Stimulated activated CD8-positive, alpha-beta memory T cell treated with anti-CD3 and anti-CD28 coated beads, Interleukin-15, amount 100 ng/mL, for 4 hours (primary cell): ENCODE measurements around the gene MAPK11.
A peak's percentile ranks its signal among the peaks of the same experiment; 100 is the strongest.

Source experiments
- DNase-seq, 2 donors: peaks; one replicate each; pipeline ENCODE4 v3.0.0-alpha.2; 2020; ENCODE audit warnings: low read depth in 2 of 2

MAPK11 gene

GRCh38 chr22:50260801-50261614 is 9.2 kb downstream of the MAPK11 start:
- DNase-seq, result no peak

GRCh38 chr22:50260434-50260800 is 9.8 kb downstream of the MAPK11 start:
- DNase-seq, result no peak

DNA sequence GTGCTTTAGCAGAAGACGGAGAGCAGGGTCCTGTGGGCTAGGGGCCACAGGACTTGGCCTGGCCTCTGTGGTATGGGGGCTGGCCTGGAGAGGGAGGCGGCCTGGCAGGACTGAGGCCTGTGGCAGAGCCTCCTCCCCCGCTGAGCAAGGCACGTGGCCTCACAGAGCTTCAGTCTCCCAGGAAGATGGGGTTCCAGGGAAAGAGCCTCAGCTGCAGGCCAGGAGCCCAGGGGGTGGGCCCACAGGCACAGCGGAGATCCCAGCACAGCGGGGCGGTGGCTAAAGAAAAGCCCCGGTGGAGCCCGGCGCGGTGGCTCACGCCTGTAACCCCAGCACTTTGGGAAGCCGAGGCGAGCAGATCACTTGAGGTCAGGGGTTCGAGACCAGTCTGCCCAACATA is 10.9 kb downstream of the MAPK11 start:
- no peak for DNase-seq

- DNase-seq, result no peak
Observed at GRCh38 chr22:50258361-50259292, 11.6 kb downstream of the MAPK11 start.

DNA sequence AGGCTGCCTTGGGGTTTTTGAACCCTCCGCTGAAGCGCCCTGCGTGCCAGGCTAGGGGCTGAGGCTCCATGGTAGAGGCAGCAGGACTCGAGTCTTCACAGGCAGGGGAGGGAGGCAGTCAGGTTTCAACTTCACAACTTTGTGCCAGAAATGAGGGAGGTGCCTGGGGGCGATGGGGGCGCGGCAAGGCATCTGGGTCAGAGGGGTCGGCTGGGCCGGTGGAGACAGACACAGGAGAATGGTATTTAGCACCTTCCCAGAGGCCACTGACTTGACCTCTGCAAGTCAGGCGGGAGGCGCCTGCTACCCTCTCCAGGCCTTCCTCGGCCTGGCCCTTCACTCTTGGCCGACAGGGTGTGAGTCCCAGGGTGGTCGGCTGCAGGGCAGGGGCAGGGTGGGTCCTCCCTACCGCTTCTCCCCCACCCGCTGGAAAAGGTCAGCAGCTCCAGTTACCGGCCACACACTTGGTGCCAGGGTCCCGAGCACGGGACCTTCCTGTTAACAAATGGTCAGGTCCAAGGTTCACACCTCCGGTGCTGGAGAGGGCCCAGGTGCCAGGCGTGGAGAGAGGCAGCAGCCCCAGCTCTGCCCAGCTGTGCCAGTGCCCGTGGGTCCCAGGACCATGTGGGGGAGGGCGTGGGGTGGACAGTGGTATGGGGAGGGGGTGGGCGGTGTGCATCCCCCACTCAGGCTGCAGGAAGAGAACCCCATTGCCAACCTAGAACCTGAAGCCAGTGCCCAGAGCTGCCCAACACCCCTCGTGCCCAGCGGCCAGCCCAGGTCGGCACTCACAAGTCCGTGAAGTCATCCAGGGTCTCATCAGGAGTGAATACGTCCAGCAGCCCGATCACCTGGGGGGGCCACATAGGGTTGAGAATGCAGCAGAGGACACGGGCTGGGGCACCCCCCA is 12.5 kb downstream of the MAPK11 start:
- DNase-seq, result no peak

- no peak for DNase-seq
Observed at GRCh38 chr22:50257041-50257440, 13.1 kb downstream of the MAPK11 start.

GRCh38 chr22:50256258-50256862 is 13.8 kb downstream of the MAPK11 start:
- DNase-seq, result no peak

DNA sequence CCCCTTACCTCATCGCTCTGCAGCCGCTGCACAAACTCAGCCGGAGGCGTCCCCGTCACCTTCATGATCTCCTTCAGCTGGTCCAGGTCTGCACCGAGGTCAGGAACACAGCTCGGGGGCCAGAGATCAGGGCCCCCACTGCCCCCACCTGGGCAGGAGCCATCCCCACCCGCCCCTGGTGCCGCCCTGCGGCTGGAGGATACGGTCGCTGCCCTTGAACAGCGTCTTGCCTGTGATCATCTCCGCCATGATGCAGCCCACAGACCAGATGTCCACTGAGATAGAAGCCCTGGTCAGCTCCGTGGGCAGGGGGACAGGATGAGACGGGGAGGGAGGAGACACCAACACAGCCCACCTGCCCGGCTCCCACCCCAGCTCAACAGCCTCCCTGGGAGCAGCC is 14.6 kb downstream of the MAPK11 start:
- DNase-seq, result no peak

DNA sequence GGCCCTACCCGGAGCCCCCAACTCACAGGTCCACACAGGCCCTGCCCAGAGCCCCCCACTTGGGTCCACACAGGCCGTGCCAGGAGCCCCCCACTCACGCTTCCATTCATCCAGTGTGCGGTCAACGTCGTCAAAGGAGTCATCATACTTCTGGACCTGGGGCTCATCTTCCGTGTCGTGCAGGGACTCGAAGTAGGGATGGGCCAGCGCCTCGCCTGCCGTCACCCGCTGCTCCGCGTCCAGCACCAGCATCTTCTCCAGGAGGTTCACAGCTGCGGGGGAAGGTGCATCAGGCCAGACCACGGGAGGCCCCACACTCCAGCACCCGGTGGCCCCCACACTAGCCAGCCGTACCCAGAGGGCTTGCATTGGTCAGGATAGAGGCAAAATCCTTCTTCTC is 15.1 kb downstream of the MAPK11 start:
- DNase-seq, result no peak

- DNase-seq, result no peak
Observed at GRCh38 chr22:50253941-50254340, 16.2 kb downstream of the MAPK11 start.

- no peak for DNase-seq
Observed at GRCh38 chr22:50253046-50253915, 16.9 kb downstream of the MAPK11 start.

DNA sequence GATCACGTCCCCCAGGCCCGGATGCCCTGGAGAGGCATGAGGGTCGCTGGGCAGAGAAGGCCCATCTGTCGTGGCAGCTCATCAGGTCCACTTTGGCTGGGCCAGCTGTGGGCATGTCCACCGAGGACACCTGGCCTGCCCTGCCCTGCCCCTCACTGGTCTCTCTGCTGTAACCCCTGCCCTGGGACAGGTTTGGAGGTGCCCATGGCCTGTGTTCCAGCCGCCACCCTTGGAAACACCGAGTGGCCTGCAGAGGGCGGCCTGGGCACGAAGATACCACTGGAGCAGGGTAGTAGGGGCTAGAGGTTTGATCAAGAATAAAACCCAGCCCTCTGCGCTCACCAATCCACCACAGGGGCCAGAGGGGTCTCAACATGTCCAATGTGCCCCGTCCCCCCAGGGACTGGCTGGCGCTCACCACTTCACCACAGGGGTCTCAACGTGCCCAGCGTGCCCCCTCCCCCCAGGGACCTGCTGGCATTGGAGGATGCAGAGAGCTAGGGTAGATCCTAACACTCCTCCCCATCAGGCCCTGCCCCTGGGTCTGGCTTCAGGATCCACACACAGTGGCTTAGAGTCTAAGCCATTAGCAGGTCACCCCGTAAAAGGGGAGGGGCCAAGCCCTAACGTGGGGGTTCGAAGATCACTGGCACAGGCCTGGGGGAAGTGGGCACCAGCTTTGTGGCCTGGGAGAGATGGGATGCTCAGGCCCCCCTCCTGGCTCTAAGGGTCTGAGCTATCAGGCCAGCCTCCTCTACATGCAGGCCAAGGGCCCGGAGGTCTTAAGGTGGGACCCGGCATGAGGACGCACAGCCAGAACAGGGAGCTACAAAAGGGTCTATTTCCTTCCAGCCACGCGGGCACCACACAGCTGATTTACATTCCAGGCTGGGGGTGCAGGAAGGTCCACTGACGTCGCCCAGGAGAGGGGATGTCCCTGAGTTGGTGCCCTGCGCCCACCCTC is 17.8 kb downstream of the MAPK11 start:
- peak; percentile 45 to 54 for DNase-seq

- no peak for DNase-seq
Observed at GRCh38 chr22:50251477-50252081, 18.6 kb downstream of the MAPK11 start.

DNA sequence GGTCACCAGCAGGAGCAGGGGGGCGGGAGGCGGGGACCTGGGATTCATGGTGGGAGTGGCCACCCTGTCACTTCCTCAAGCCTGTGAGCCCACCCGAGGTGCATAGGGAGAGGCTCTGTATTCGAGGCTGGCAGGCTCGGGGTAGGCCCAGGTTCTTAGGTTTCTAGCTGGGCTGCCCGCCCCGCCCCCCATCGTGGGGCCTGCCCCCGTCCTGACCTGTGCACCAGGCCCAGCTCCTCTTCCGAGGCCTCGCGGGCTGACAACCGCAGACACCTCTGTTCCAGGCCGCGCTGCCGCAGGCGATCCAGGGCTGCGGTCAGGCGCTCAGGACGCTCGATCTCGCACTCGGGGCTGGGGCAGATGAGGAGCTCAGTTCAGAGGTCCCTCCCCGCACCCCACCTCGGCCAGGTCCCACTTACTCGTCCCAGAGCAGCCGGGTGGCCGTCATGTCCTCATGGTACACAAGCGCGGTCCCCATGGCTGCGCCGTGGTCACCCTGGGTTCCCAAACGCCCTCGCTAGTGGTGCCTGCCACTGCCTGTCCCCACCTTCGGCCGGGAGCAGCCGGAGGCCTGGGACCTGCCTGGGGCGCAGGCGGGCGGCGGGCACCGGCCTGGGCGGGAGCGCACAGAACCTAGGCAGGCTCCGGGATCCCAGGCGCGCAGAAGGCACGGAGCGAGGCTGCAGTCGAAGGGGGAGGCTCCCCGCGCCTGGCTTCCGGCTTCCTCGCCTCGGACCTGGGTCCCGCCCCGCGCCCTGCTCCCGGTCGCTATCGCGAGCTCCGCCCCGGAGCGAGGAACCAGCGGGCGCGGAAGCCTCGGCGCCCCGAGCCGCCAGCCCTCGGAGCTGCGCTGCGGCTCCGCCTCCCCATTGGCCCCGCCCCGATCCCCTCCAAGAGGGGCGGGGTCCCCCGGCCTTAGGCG is 19.4 kb downstream of the MAPK11 start, which contains the start of gene HDAC10:
TSS of gene HDAC10 (minus strand) at position 711 of the 922 bp plus-strand sequence. CDS start at position 478, 233 bp downstream.
- DNase-seq, result peak; percentile 42 to 60

GRCh38 chr22:50250249-50250554 is 20.0 kb downstream of the MAPK11 start:
- no peak for DNase-seq

DNA sequence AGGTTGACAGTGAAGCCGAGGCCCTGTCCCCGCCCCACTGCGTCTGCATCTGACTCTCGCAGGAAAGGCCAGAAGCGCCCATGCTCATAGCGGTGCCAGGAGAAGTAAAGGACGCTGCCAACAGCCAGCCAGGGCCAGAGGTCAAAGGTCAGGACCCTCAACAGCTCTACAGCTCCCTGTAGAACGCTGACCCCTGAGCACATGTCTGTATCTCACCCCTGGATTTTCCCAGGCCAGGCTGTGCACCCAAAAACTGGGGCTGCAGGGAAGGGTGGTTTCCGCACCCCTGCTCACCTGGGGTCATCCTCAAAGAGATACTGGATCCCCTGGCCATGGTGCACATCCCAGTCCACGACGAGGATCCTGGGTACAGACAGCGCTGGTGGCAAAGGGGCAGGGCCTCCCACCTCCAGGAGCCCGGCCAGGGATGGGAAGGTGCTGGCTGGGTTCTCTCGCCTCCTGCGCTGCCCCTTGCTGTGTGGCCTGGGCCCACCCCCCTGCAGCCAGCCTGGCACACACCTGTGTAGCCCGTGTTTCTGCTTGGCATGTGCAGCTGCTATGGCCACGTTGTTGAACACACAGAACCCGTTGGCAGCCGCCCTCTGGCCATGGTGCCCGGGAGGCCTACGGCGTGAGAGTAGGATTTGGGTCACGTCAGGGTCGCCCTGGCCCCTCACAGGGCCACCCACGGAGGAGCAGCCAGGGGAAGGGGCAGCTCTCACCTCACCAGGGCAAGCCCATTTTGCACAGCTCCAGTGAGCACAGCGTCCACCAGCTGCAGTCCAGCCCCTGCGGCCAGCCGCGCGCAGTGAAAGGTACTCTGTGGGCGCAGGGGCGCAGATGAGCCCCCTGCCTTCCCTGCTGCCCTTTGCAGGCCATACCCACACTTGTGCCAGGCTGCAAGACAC is 20.6 kb downstream of the MAPK11 start:
- no peak for DNase-seq
